VCaP (cell line): Measurements from ENCODE around the gene POLR2F.
A peak's percentile ranks its signal among the peaks of the same experiment; 100 is the strongest.

Experiments used
- H3K27ac ChIP-seq: fragments of 450-650 bp; 2 replicates; pipeline ENCODE4 v1.5.1; 2017
- TF ChIP-seq, protein P1 (sequence below): fragments of 450-650 bp; conservative IDR thresholded peaks from 2 replicates; pipeline ENCODE4 v1.5.1; 2017; ENCODE audit warnings: mild to moderate bottlenecking, moderate library complexity

The POLR2F gene

DNA sequence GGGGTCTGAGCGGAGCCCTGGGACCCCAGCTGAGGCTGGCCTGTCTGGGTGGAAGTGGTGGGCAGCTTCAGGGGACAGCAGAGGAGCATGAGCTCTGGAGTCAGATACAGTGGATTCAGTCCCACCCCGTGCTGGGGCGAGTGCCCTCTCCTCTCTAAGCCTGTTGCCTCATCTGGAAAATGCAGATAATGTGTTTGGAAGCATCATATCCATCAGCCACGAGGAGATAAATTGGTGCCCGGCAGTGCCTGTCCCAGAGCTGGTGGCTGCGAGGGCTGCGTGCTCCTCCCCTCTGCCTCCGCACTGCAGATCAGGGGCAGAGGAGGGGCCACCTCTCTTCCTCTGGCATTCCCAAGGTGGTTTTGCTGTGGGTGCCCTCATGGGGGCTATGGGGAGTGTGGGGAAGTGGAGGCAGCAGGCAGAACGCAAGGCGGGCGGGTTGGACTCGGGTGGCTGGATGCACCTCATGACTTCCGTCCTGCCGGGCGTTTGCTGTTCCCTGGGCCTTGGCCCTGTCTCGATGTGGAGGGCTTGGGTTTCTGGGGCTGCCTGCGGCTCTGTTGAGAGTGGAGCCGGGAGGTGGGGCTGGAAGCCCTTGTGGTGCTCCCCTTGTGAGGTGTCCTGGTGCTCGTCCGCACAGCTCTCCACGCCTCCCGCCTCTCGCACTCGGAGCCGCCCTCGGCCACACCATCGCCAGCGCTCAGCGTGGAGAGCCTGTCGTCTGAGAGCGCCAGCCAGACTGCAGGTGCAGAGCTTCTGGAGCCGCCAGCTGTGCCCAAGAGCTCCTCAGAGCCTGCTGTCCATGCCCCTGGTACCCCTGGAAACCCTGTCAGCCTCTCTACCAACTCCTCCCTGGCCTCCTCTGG, 26.5 kb upstream of the POLR2F start:
- TF ChIP-seq, protein P1, sequence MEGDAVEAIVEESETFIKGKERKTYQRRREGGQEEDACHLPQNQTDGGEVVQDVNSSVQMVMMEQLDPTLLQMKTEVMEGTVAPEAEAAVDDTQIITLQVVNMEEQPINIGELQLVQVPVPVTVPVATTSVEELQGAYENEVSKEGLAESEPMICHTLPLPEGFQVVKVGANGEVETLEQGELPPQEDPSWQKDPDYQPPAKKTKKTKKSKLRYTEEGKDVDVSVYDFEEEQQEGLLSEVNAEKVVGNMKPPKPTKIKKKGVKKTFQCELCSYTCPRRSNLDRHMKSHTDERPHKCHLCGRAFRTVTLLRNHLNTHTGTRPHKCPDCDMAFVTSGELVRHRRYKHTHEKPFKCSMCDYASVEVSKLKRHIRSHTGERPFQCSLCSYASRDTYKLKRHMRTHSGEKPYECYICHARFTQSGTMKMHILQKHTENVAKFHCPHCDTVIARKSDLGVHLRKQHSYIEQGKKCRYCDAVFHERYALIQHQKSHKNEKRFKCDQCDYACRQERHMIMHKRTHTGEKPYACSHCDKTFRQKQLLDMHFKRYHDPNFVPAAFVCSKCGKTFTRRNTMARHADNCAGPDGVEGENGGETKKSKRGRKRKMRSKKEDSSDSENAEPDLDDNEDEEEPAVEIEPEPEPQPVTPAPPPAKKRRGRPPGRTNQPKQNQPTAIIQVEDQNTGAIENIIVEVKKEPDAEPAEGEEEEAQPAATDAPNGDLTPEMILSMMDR: no peak
- H3K27ac ChIP-seq: no peak overlapping the region

DNA sequence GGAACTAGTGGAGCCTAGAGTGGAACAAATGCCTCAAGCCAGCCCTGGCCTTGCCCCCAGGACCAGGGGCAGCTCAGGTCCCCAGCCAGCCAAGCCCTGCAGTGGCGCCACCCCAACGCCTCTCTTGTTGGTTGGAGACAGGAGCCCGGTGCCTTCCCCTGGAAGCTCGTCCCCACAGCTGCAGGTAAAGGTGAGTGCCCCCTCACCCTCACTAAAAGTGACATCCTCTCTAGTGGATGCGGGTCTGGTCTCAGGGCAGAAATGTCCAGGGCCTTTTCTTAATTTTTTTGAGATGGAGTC, 25.9 kb upstream of the POLR2F start:
- H3K27ac ChIP-seq: no peak overlapping the region
- TF ChIP-seq, protein P1: no peak

DNA sequence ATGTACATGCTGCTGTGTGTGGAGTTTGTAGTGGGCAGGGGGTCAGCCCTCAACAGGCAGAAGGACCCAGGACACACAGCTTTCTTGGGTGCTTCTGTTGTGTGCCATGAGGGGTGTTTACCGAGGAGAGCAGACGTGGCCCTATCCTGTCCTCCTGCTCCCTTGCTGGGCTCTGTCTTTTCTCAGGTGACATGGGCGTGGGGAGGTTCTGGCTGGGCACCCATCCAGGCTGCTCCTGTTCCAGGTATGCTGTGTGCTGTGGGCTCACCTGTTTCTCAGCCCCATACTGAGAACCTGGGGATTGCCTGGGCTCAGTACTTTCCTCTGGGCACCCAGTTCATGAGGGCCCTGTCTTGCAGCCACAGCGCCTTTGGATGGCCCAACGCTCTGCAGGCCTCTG, 24.1 kb upstream of the POLR2F start:
- TF ChIP-seq, protein P1: no peak
- no peak overlapping the region for H3K27ac ChIP-seq

DNA sequence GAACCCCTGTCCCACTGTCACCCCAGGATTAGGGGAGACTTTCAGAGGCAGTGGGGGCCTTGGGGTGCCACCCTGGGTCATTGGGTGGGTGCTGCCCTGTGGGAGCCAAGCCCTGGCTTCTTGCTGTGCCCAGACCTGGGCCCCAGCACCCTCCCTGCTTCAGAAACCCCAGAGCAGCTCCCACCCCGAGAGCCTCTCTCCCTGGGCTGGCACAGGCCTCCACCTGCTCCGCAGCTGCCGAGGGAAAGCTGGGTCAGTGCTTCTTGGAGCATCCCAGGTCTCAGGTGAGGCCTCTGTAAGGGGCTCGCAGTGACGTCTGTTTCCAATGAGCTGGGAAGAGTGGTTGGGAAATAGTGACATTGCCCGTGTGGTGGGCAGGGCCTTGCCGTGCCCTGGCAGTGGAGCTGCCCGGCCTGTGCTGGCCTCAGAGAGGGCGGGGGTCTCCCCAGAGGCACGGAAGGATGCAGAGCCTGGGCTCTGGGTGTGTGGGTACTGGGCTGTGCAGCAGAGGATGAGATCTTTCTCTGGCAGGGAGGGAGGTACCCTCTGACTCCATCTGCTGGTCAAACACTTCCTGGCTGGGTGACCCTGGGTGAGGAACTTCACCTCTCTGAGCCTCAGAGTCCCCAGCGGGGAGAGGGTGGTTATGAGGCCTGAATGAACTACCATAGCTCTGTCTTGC, 23.1 kb upstream of the POLR2F start:
- H3K27ac ChIP-seq: no peak overlapping the region
- TF ChIP-seq, protein P1: peak; percentile 54; the same call in 1 of the 2 replicates

DNA sequence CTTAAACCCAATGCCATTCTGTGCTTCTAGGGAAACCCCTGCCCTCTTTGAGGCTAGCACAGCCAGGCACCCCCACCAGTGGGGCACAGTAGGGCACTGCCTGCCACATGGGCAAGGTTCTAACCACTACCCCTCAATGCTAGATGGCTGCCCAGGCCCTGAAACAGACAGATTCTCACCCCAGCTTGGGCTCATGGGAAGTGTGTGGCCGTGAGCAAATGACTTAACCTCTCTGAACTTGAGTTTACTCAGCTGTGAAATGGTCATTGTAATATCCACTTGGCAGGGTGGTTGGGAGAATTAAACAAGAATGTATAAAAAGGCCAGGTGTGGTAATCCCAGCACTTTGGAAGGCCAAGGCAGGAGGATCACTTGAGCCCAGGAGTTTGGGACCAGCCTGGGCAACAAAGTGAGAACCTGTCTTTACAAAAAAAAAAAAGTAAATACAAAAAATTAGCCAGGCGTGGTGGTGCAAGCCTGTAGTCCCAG, 22.5 kb upstream of the POLR2F start:
- no peak overlapping the region for H3K27ac ChIP-seq
- TF ChIP-seq, protein P1: 0 out of 2 replicates have a peak, but pooled peaks have one; percentile 15

DNA sequence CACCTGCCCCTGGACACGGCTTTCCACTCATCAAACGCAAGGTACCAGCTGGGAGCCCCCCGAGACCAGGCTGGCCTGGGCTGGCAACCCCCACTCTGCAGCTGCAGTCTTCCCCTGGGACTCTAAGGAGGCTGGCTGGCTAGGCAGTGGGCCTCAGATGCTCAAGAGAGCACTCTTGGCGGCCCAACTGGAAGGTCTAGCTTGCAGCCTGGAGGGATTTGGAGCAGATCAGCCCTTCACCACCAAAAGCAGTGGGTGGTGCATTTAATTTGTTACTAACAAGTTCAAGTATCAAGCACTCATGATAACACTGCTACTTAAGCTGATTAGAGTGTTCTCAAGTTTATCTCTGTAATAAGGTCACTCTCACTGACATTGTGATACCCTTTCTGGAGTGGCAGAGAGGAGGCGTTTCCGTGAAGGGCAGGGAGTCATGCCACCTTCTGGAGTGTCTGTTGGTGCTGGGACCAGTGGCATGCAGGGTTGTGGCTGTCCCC, 21.6 kb upstream of the POLR2F start:
- TF ChIP-seq, protein P1: no peak
- no peak overlapping the region for H3K27ac ChIP-seq

DNA sequence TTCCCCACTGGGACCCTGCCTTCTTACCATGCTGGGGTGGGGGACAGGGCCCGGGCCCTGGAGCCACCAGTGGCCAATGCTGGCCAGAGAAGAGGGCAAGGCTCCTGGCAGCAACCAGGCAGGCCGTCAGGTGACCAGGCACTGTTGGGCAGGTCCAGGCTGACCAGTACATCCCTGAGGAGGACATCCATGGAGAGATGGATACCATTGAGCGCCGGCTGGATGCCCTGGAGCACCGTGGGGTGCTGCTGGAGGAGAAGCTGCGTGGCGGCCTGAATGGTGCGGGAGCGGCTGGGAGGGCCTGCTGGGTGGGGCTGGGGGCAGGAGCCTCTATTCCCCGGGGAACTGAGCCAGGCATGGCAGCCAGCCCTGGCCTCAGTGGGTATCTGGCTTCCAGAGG, 21.1 kb upstream of the POLR2F start:
- H3K27ac ChIP-seq: no peak overlapping the region
- TF ChIP-seq, protein P1: no peak
